GM20000 (cell line): ENCODE data around the gene SPAG16.

Experiments
- DNase-seq: peaks from one replicate; pipeline ENCODE4 v3.0.0; 2012; ENCODE audit warnings: low spot score
- TF ChIP-seq, protein P1 (sequence below): IDR thresholded peaks from 2 replicates; pipeline ENCODE4 v1.5.1; 2012; ENCODE audit warnings: mild to moderate bottlenecking, control low read depth; ENCODE audit errors: extremely low read depth, missing control alignments

SPAG16 gene

DNA sequence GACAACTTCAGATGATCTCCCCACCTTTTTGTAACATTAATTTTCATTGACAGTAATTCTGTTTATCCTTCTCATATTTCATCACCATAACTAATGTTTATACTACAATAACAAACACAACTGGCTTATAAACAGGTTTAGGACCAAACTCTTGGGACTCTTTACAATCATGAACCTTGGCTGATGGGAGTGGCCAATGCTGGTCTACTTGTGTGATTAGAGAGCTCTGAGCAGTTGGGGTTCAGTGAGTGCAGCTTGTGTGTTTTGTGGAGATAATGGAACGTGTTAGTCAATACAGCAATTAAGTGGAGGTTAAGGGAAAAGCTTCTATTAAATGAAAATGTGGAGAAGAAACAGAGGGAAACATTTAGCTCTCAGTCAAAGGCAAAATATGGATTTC, 207.1 kb downstream of the SPAG16 start:
- TF ChIP-seq, protein P1, sequence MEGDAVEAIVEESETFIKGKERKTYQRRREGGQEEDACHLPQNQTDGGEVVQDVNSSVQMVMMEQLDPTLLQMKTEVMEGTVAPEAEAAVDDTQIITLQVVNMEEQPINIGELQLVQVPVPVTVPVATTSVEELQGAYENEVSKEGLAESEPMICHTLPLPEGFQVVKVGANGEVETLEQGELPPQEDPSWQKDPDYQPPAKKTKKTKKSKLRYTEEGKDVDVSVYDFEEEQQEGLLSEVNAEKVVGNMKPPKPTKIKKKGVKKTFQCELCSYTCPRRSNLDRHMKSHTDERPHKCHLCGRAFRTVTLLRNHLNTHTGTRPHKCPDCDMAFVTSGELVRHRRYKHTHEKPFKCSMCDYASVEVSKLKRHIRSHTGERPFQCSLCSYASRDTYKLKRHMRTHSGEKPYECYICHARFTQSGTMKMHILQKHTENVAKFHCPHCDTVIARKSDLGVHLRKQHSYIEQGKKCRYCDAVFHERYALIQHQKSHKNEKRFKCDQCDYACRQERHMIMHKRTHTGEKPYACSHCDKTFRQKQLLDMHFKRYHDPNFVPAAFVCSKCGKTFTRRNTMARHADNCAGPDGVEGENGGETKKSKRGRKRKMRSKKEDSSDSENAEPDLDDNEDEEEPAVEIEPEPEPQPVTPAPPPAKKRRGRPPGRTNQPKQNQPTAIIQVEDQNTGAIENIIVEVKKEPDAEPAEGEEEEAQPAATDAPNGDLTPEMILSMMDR, result no peak
- DNase-seq, result no peak

DNA sequence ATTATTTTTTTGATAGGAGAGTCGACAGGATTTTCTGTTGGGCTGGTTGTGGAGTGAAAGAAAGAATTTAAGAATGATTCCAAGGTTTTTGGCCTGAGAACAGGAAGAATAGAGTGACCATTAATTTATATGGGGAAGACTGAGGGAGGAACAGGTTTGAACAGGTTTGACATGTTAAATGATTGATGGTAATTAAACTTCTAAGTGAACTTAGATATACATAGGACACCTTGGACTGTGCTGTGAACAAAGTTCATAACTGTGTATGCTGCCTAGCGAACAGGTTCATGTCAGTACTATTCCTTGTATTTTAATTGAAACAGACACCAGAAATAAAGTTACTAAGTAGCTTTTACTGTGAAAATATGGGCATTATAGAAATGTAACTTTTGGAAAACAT, 212.0 kb downstream of the SPAG16 start:
- DNase-seq, result no peak
- TF ChIP-seq, protein P1, result no peak

DNA sequence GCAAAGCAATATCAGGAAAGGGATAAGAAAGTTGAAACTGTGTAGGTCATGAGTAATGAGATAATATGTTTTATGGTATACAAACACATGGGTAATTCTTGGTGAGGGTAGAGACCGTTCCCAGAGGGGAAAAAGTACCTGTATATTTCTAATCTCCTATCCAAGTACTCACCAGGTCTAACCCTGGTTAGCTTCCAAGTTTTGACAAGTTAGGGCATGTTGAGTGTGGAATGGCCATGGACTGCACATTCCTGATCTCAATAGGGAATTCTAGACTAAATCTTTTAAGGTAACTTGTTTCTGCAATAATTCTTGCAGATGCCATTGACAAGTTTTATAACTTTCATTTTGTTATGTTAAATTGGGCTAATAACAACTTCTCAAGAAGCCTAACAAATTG, 216.6 kb downstream of the SPAG16 start:
- TF ChIP-seq, protein P1, result no peak
- no peak for DNase-seq

DNA sequence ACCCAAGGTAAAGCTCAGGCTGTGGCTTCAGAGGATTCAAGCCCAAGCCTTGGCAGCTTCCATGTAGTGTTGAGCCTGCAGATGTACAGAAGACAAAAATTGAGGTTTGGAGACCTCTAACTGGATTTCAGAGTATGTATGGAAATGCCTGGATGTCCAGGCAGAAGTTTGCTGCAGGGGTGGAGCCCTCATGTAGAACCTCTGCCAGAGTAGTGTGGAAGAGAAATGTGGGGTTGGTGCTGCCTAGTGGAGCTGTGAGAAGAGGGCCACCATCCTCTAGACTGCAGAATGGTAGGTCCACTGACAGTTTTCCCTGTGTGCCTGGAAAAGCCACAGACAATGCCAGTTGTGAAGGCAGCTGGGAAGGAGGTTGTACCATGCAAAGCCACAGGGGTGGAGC, 239.9 kb downstream of the SPAG16 start:
- TF ChIP-seq, protein P1, result no peak
- no peak for DNase-seq

DNA sequence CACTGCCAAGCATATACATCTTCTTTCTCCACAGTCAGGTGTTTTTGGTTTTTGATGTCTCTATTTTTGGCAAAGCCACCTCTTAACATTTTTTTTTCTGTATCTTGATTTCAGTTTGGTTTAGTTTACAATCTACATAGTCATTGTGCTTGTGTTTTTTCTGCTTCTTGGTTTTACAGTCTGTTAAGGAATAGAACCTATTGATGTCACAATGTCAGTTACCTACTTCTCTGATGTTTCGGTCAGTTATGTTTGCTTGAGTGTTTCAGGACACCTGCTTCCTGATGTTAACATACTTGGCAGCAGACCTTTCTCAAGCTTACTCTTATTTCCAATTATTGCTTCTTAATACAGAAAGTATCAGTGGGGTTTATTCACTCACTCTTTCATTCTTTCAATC, 253.3 kb downstream of the SPAG16 start:
- DNase-seq, result peak; percentile 6
- TF ChIP-seq, protein P1, result no peak

DNA sequence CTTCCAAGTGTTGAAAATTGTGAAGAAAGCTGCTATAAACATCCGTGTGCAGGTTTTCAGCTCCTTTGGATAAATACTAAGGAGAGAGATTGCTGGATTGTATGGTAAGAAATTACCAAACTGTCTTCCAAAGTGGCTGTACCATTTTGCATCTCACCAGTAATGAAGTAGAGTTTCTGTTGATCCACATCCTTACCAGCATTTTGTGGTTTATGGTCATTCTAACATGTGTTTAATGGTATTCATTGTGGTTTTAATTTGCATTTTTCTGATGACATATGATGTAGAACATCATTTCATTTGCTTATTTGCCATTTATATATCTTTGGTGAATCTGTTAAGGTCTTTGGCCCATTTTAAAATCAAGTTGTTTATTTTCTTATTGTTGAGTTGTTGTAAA, 260.7 kb downstream of the SPAG16 start:
- no peak for DNase-seq
- TF ChIP-seq, protein P1, result no peak

DNA sequence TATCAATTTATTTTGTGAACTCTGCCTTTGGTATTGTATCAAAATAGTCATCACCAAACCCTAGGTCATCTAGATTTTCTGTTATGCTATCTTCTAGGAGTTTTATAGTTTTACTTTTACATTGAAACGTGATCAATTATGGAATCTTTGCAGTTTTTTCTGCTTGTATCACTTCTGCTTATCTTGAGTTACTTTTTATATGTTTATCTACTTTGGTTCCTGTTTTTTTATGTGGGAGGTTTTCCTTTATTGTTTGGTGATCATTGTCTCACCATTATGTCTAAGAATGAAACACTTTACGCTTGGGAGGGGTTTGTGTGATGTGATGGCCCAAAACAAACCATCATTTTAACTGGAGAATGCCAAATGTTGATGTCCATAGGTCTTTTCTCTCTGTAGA, 261.2 kb downstream of the SPAG16 start:
- TF ChIP-seq, protein P1, result no peak
- no peak for DNase-seq
